ENCODE data around the gene FAM168A.

Gene FAM168A

GRCh38 chr11:73392108-73393010, 205.6 kb downstream of the FAM168A start:
- Histone ChIP-seq H3K9me3 (no peaks in the 10 kb centered on the region), H3K27me3 (no peaks in the 10 kb centered on the region), H4K20me1 (peaks cover 54% of the 10 kb centered on the region), H3K4me1 (peaks cover 62% of the 10 kb centered on the region), H3K4me3 (no peak overlapping the region), H3K36me3 (peaks cover 68% of the 10 kb centered on the region), H3K27ac (peak overlapping the region; percentile 83), H3K4me2 (peak overlapping the region; percentile 99), H3K9ac (peak overlapping the region; percentile 71)
- no peak for TF ChIP-seq Cebpa-rat (IDR thresholded peaks at IDR 0.05)

DNA sequence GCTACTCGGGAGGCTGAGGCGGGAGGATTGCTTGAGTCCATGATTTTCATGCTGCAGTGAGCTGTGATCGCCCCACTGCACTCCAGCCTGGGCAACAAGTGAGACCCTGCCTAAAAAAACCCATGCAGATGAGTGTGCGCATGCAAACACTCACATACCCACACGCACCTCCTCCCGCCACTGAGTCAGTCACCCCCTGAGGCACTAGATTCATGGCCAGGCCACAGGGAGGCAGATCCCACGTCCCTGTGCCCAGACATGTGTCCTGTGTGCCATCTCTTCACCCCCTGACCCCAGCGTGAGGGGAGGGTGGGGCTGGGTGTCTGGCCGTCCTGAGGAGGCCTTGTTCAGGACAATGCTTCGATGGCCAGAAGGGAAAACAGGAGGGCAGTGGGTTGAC, 206.2 kb downstream of the FAM168A start:
- no peak overlapping the region for H3K4me3 ChIP-seq
- H3K27me3 ChIP-seq = no peaks in the 10 kb centered on the region
- peak overlapping the region; percentile 92; the same call in 1 of the 2 replicates for H3K27ac ChIP-seq
- peak overlapping the region; percentile 99 for H3K4me2 ChIP-seq
- no peaks in the 10 kb centered on the region for H3K9me3 ChIP-seq
- H3K36me3 ChIP-seq = peaks cover 61% of the 10 kb centered on the region
- H3K9ac ChIP-seq = peak overlapping the region; percentile 79; the same call in 1 of the 2 replicates
- peaks cover 69% of the 10 kb centered on the region for H3K4me1 ChIP-seq
- peaks cover 54% of the 10 kb centered on the region for H4K20me1 ChIP-seq
- no peak for TF ChIP-seq Cebpa-rat (IDR thresholded peaks at IDR 0.05)

- H3K36me3 ChIP-seq = peaks cover 53% of the 10 kb centered on the region
These were observed 207.0 kb downstream of the FAM168A start for GRCh38 chr11:73390601-73391565.

DNA sequence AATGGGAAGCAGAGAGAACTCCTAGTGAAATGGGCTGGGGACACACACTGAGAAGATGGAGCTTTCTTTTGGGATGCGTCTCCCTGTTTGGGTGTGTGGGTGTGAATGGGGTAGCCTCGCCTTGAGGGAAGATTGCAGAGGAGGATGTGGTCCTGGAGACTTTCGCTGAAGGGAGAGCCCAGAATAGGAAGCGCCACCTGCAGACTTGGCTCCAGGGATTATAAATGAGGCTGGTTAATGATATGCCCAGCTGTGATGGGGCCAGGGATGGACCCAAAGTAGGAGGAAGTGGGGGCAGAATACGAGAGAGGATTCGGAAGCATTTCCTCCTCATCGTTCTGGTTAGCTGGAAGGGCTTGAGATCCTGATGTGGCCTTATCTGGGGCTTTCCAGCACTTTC, 208.0 kb downstream of the FAM168A start:
- H3K4me2 ChIP-seq = peak overlapping the region; percentile 99
- H3K9ac ChIP-seq = peak overlapping the region; percentile 79
- peak overlapping the region; percentile 92 for H3K27ac ChIP-seq
- H3K4me1 ChIP-seq = peaks cover 86% of the 10 kb centered on the region
- peak overlapping the region; percentile 55; the same call in 1 of the 2 replicates for H3K4me3 ChIP-seq
- no peaks in the 10 kb centered on the region for H3K9me3 ChIP-seq
- peaks cover 43% of the 10 kb centered on the region for H3K36me3 ChIP-seq
- TF ChIP-seq Cebpa-rat (IDR thresholded peaks at IDR 0.05) = no peak
- peaks cover 55% of the 10 kb centered on the region for H4K20me1 ChIP-seq
- no peaks in the 10 kb centered on the region for H3K27me3 ChIP-seq

More at GRCh38 chr11:73390601-73391565, 207.0 kb downstream of the FAM168A start:
- H3K4me3 ChIP-seq = peak overlapping the region; percentile 55
- H4K20me1 ChIP-seq = peaks cover 54% of the 10 kb centered on the region
- no peaks in the 10 kb centered on the region for H3K27me3 ChIP-seq
- H3K4me1 ChIP-seq = peaks cover 77% of the 10 kb centered on the region
- TF ChIP-seq Cebpa-rat (IDR thresholded peaks at IDR 0.05) = no peak
- peak overlapping the region; percentile 99 for H3K4me2 ChIP-seq
- H3K9ac ChIP-seq = peak overlapping the region; percentile 79
- H3K27ac ChIP-seq = peak overlapping the region; percentile 92
- no peaks in the 10 kb centered on the region for H3K9me3 ChIP-seq

- TF ChIP-seq Cebpa-rat (IDR thresholded peaks at IDR 0.05) = no peak
- Histone ChIP-seq H3K27ac (peak overlapping the region; percentile 92), H3K9ac (peak overlapping the region; percentile 79), H3K4me2 (peak overlapping the region; percentile 99), H3K4me1 (peaks cover 94% of the 10 kb centered on the region), H3K9me3 (no peaks in the 10 kb centered on the region), H3K4me3 (peak overlapping the region; percentile 55), H3K36me3 (peaks cover 35% of the 10 kb centered on the region), H3K27me3 (no peaks in the 10 kb centered on the region), H4K20me1 (peaks cover 59% of the 10 kb centered on the region)
These were observed 208.8 kb downstream of the FAM168A start for GRCh38 chr11:73389134-73389525.

- peaks cover 30% of the 10 kb centered on the region for H3K36me3 ChIP-seq
- peaks cover 100% of the 10 kb centered on the region for H3K4me1 ChIP-seq
- no peaks in the 10 kb centered on the region for H3K9me3 ChIP-seq
- no peak for TF ChIP-seq Cebpa-rat (IDR thresholded peaks at IDR 0.05)
- H3K4me3 ChIP-seq = peak overlapping the region; percentile 55
- H3K9ac ChIP-seq = peak overlapping the region; percentile 79
- no peaks in the 10 kb centered on the region for H3K27me3 ChIP-seq
- H4K20me1 ChIP-seq = peaks cover 65% of the 10 kb centered on the region
- peak overlapping the region; percentile 99 for H3K4me2 ChIP-seq
- H3K27ac ChIP-seq = peak overlapping the region; percentile 92
These were observed 209.4 kb downstream of the FAM168A start for GRCh38 chr11:73388265-73389133.

DNA sequence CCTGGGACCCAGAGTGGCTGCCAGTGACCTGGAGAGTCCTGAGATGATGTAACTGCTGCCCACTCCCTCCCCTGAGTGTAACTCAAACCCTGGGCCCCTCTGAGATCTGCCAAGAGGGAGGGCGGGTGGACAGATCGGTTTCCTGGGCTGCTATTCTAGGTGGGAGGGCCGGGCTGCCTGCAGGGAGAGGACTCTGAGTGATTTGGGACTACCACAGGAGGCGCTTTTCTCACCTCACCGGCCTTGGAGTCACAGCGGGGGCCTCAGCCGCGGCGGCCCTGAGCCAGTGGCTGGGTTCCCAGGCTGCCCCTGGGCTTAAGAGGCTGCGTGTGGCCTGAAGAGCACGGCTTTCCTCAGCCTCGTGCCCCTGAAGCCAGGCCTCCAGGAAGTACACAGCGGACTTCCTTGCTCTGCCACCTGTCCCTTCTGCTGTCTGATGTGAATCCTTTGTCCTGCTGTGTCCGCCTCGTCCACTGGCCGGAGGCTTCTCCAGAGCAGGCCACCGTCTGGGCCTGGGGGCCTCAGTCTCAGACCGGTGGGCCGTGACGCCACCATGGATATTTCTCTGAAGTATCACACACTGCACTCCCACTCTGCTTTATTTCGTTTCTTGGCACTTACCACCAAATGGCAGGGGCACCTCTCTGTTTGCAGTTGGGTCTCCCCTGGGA, 210.2 kb downstream of the FAM168A start:
- Histone ChIP-seq H3K4me1 (peaks cover 100% of the 10 kb centered on the region), H3K4me2 (peak overlapping the region; percentile 99), H3K36me3 (peaks cover 26% of the 10 kb centered on the region), H3K9me3 (no peaks in the 10 kb centered on the region), H3K27ac (peak overlapping the region; percentile 92), H3K9ac (peak overlapping the region; percentile 79), H3K4me3 (peak overlapping the region; percentile 55), H3K27me3 (no peaks in the 10 kb centered on the region), H4K20me1 (peaks cover 65% of the 10 kb centered on the region)
- TF ChIP-seq Cebpa-rat (IDR thresholded peaks at IDR 0.05) = no peak

DNA sequence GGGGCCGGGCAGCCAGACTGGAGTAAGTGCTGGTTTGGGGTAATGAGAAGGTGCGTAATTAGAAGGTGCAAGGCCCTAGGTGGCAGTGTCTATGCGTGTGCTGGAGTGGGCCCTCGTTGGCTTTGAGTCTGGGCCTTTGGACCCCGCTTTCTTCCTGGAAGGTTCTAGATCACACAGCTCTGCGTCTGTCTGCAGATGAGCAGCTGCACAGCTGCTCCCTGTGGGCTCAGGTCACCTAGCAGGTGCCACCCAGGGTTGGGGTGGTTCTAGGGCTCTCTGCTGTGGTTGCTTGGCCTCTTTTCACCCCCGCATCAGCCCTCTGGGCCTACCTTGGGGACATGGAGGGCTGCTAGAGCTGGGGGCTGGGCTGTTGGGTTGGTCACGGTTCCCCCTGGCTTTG, 211.4 kb downstream of the FAM168A start:
- Histone ChIP-seq H3K36me3 (peaks cover 14% of the 10 kb centered on the region), H3K4me1 (peaks cover 100% of the 10 kb centered on the region), H3K27me3 (no peaks in the 10 kb centered on the region), H3K4me3 (peak overlapping the region; percentile 50), H4K20me1 (peaks cover 68% of the 10 kb centered on the region), H3K27ac (peak overlapping the region; percentile 92), H3K9ac (peak overlapping the region; percentile 79), H3K9me3 (no peaks in the 10 kb centered on the region), H3K4me2 (peak overlapping the region; percentile 99)
- no peak for TF ChIP-seq Cebpa-rat (IDR thresholded peaks at IDR 0.05)

Data from BLaER1 (cell line).